DOHH2 (cell line): ENCODE results near the gene RILPL1.

Experiments
- H3F3A ChIP-seq: fragments of 200-600 bp; sonication (generic), shearing (Covaris generic); 2 replicates; pipeline ENCODE4 v1.6.0; 2016; ENCODE audit warnings: antibody characterized with exemption, mild to moderate bottlenecking; ENCODE audit not compliant: control insufficient read depth, insufficient read depth
- H3K27ac ChIP-seq: fragments of 200-600 bp; sonication (generic); 2 replicates; pipeline ENCODE4 v1.5.1; 2014; ENCODE audit warnings: low read depth, mild to moderate bottlenecking, low read length, moderate library complexity
- H3K27me3 ChIP-seq: fragments of 200-600 bp; sonication (generic); 2 replicates; pipeline ENCODE4 v1.6.1; 2014; ENCODE audit warnings: mild to moderate bottlenecking, low read length, mixed read lengths; ENCODE audit not compliant: control insufficient read depth
- H3K36me3 ChIP-seq: fragments of 200-600 bp; sonication (generic); 2 replicates; pipeline ENCODE4 v1.6.1; 2014; ENCODE audit warnings: mild to moderate bottlenecking, low read length, moderate library complexity, mixed read lengths; ENCODE audit not compliant: control insufficient read depth
- H3K4me1 ChIP-seq: fragments of 200-600 bp; sonication (generic); 2 replicates; pipeline ENCODE4 v1.6.1; 2014; ENCODE audit warnings: mild to moderate bottlenecking, low read length, mixed read lengths; ENCODE audit not compliant: control insufficient read depth
- H3K4me2 ChIP-seq: fragments of 200-600 bp; sonication (generic); 2 replicates; pipeline ENCODE4 v1.6.0; 2014; ENCODE audit warnings: mild to moderate bottlenecking, low read length, moderate library complexity
- H3K4me3 ChIP-seq: fragments of 200-600 bp; sonication (generic); 2 replicates; pipeline ENCODE4 v1.5.1; 2014; ENCODE audit warnings: mild to moderate bottlenecking, low read length, mixed read lengths
- H3K79me2 ChIP-seq: fragments of 200-600 bp; sonication (generic); 2 replicates; pipeline ENCODE4 v1.6.1; 2014; ENCODE audit warnings: mild to moderate bottlenecking, low read length, mixed read lengths; ENCODE audit not compliant: control insufficient read depth
- H3K9me2 ChIP-seq: fragments of 200-600 bp; sonication (generic); replicated peaks from 2 replicates; pipeline ENCODE4 v1.6.1; 2014; ENCODE audit warnings: mild to moderate bottlenecking, low read length, mixed read lengths; ENCODE audit not compliant: control insufficient read depth
- H3K9me3 ChIP-seq: fragments of 200-600 bp; sonication (generic); 2 replicates; pipeline ENCODE4 v1.6.1; 2014; ENCODE audit warnings: antibody characterized with exemption, low read length, mixed read lengths; ENCODE audit not compliant: control insufficient read depth, insufficient read depth
- H4K20me1 ChIP-seq: fragments of 200-600 bp; sonication (generic); 2 replicates; pipeline ENCODE4 v1.6.0; 2014; ENCODE audit warnings: low read depth, mild to moderate bottlenecking, antibody characterized with exemption, low read length, moderate library complexity; ENCODE audit not compliant: control insufficient read depth, insufficient read depth
- EZH2phosphoT487 ChIP-seq: fragments of 200-600 bp; sonication (generic); IDR thresholded peaks from 2 replicates; pipeline ENCODE4 v1.6.1; 2017; ENCODE audit warnings: borderline replicate concordance, mild to moderate bottlenecking, antibody characterized with exemption, low read length, moderate library complexity, mixed read lengths
- TF ChIP-seq, protein P1 (sequence below): fragments of 200-600 bp; sonication (generic); IDR thresholded peaks from one replicate; pipeline ENCODE4 v1.5.1; 2014; ENCODE audit warnings: antibody characterized with exemption, mild to moderate bottlenecking, low read depth, low read length; ENCODE audit not compliant: poor library complexity, severe bottlenecking

Gene RILPL1

DNA sequence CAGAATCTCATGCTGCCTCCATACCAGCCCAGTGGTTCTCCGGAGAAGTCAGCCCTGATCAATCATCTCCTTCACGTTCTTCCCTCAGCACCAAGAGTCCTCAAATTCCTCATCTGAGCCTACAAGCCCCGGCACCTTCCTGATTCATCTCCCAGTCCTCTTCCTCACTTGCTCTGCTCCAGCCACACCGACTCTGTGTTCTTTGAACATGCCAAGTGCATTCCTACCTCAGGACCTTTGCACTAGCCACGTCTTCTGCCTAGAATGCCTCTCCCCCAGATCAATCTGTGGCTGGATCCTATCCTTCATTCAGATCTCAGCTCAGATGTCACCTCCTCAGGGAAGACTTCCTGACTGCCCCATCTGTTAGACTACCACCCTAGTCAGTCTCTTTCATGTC lies 4.7 kb downstream of the RILPL1 start:
- Histone ChIP-seq H3K9me3 (no peaks in the 10 kb centered on the region), H3K27me3 (peaks cover 8% of the 10 kb centered on the region), H3K4me2 (no peak overlapping the region), H3K36me3 (no peaks in the 10 kb centered on the region), H3K27ac (no peak overlapping the region), H3F3A (0 out of 2 replicates have a peak, but pooled peaks cover 2% of the 10 kb centered on the region), H3K4me3 (no peak overlapping the region), H4K20me1 (peaks cover 3% of the 10 kb centered on the region; the same call in 1 of the 2 replicates), H3K4me1 (peaks cover 19% of the 10 kb centered on the region), H3K9me2 (no peaks in the 10 kb centered on the region), H3K79me2 (no peaks in the 10 kb centered on the region)
- TF ChIP-seq, protein P1, sequence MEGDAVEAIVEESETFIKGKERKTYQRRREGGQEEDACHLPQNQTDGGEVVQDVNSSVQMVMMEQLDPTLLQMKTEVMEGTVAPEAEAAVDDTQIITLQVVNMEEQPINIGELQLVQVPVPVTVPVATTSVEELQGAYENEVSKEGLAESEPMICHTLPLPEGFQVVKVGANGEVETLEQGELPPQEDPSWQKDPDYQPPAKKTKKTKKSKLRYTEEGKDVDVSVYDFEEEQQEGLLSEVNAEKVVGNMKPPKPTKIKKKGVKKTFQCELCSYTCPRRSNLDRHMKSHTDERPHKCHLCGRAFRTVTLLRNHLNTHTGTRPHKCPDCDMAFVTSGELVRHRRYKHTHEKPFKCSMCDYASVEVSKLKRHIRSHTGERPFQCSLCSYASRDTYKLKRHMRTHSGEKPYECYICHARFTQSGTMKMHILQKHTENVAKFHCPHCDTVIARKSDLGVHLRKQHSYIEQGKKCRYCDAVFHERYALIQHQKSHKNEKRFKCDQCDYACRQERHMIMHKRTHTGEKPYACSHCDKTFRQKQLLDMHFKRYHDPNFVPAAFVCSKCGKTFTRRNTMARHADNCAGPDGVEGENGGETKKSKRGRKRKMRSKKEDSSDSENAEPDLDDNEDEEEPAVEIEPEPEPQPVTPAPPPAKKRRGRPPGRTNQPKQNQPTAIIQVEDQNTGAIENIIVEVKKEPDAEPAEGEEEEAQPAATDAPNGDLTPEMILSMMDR, result no peak
- no peak for TF ChIP-seq EZH2phosphoT487

DNA sequence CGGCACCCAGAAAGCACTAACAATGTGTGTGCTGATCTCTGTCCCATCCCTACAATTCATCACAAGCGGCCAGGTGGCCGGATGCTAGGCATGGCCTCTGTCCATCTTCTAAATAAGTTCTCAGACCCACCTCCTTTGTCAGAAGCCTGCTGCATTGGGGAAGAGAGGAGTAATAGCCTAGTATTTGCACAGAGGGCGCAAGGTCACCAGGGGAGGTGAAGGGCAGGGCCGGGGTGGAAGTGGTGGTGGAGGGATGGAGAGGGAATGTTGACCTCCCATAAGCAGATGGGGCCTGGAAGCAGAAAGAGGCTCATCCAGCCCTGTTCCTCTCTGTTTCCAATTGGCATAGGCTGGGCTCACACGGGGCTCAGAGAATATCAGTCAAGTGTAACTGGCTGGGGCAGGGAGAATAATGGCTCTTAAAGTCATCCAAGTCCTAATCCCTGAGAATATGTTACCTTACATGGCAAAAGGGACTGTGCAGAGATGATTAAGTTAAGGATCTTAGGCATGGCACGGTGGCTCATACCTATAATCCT lies 6.9 kb downstream of the RILPL1 start:
- peaks cover 2% of the 10 kb centered on the region for H3K4me1 ChIP-seq
- no peaks in the 10 kb centered on the region for H3K9me2 ChIP-seq
- 0 out of 2 replicates have a peak, but pooled peaks cover 2% of the 10 kb centered on the region for H3F3A ChIP-seq
- TF ChIP-seq, protein P1, result no peak
- no peak for TF ChIP-seq EZH2phosphoT487
- no peaks in the 10 kb centered on the region for H3K79me2 ChIP-seq
- no peaks in the 10 kb centered on the region for H3K9me3 ChIP-seq
- H3K4me2 ChIP-seq, result no peak overlapping the region
- no peaks in the 10 kb centered on the region for H3K36me3 ChIP-seq
- no peak overlapping the region for H3K27ac ChIP-seq
- 0 out of 2 replicates have a peak, but pooled peaks cover under 1% of the 10 kb centered on the region for H4K20me1 ChIP-seq
- no peak overlapping the region for H3K4me3 ChIP-seq
- peaks cover 8% of the 10 kb centered on the region for H3K27me3 ChIP-seq

DNA sequence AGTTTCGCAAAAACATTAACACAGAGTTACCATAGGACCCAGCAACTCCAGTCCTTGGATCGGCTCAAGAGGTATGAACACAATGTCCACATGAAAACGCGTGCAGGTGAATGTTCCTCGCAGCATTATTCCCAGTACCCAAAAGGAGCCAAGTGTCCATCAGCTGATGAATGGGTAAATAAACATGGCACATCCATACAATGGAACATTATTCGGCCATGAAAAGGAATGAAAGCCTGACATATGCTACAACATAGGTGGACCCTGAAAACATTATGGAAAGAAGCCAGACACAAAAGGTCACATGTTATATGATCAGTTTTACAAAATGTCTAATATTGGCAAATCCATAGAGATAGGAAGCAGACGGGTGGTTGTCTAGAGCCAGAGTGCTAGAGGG lies 9.1 kb downstream of the RILPL1 start:
- H3K27me3 ChIP-seq, result peaks cover 8% of the 10 kb centered on the region
- no peaks in the 10 kb centered on the region for H3K9me2 ChIP-seq
- H4K20me1 ChIP-seq, result no peaks in the 10 kb centered on the region
- TF ChIP-seq, protein P1, result no peak
- no peak for TF ChIP-seq EZH2phosphoT487
- no peaks in the 10 kb centered on the region for H3K9me3 ChIP-seq
- H3F3A ChIP-seq, result no peaks in the 10 kb centered on the region
- H3K4me3 ChIP-seq, result no peak overlapping the region
- H3K79me2 ChIP-seq, result no peaks in the 10 kb centered on the region
- no peaks in the 10 kb centered on the region for H3K4me1 ChIP-seq
- H3K36me3 ChIP-seq, result no peaks in the 10 kb centered on the region
- H3K4me2 ChIP-seq, result no peak overlapping the region
- H3K27ac ChIP-seq, result no peak overlapping the region
